ENCODE data around the gene KCNH6.

DNA sequence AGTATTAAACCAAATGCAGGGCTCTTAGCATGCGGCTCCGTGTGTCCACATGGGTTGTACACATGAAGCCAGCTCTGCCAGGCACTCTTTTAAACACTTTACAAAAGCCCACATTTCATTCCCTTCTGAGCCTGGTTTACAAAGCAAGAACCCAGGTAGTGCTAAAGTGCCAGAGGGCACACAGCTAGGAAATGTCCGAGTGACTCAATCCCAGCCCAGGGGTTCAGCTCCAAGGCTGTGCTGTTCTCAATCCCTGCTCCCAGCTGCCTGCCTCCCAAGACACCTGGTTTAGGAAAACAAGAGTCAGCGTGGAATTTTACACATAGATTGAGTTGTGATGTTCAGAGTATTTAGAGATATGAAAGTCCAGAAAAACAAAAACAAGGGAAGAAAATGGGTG, 13.8 kb downstream of the KCNH6 start:
- TF ChIP-seq CTCF (IDR thresholded peaks at IDR 0.05) (no peak), POLR2A (IDR thresholded peaks at IDR 0.05) (no peak)

Data from body of pancreas (tissue), 4 donors.